Endodermal cell (in vitro differentiated cells): Measurements from ENCODE around the gene CAND1. TPM values are rescaled to one million over a fixed set of nuclear protein-coding genes. Genes with fewer than 3 reads are reported as not detected.

Source experiments
- DNase-seq: peaks from one replicate; pipeline ENCODE4 v3.0.0-alpha.2; 2017
- H3K27ac ChIP-seq: 2 replicates; pipeline ENCODE4 v1.5.1; 2013; ENCODE audit warnings: mild to moderate bottlenecking, low read depth, low read length, moderate library complexity
- H3K27me3 ChIP-seq: 2 replicates; pipeline ENCODE4 v1.6.1; 2013; ENCODE audit warnings: mild to moderate bottlenecking, low read length, moderate library complexity; ENCODE audit not compliant: insufficient read depth, control insufficient read depth, poor library complexity, severe bottlenecking
- H3K36me3 ChIP-seq: 2 replicates; pipeline ENCODE4 v1.7.0; 2013; ENCODE audit warnings: mild to moderate bottlenecking, low read length, moderate library complexity; ENCODE audit not compliant: control insufficient read depth, insufficient read depth
- H3K4me1 ChIP-seq: one replicate; pipeline ENCODE4 v1.7.0; 2013; ENCODE audit warnings: low read length; ENCODE audit not compliant: control insufficient read depth, insufficient read depth
- H3K4me3 ChIP-seq: 2 replicates; pipeline ENCODE4 v1.5.1; 2013; ENCODE audit warnings: mild to moderate bottlenecking, low read length, moderate library complexity
- H3K9ac ChIP-seq: 2 replicates; pipeline ENCODE4 v1.6.1; 2013; ENCODE audit warnings: mild to moderate bottlenecking, low read length, moderate library complexity; ENCODE audit not compliant: poor library complexity, severe bottlenecking; ENCODE audit errors: extremely low read depth
- H3K9me3 ChIP-seq: 2 replicates; pipeline ENCODE4 v1.6.1; 2013; ENCODE audit warnings: mild to moderate bottlenecking, low read length, moderate library complexity; ENCODE audit not compliant: control insufficient read depth
- H3K27ac Mint-ChIP-seq: 2 replicates; pipeline ENCODE4 v1.8.0; 2020; ENCODE audit warnings: mixed read lengths
- H3K27me3 Mint-ChIP-seq: 2 replicates; pipeline ENCODE4 v1.8.0; 2021; ENCODE audit warnings: mild to moderate bottlenecking, mixed read lengths; ENCODE audit not compliant: insufficient read depth
- H3K36me3 Mint-ChIP-seq: 2 replicates; pipeline ENCODE4 v1.8.0; 2020; ENCODE audit warnings: low read depth, mixed read lengths
- H3K4me1 Mint-ChIP-seq: 2 replicates; pipeline ENCODE4 v1.8.0; 2020; ENCODE audit warnings: mixed read lengths
- H3K4me3 Mint-ChIP-seq: 2 replicates; pipeline ENCODE4 v1.8.0; 2020; ENCODE audit warnings: mild to moderate bottlenecking, moderate library complexity, mixed read lengths
- H3K9me3 Mint-ChIP-seq: 2 replicates; pipeline ENCODE4 v1.8.0; 2020; ENCODE audit warnings: mild to moderate bottlenecking, mixed read lengths
- CTCF ChIP-seq: fragments of 200-600 bp; sonication (generic); conservative IDR thresholded peaks from 2 replicates; pipeline ENCODE4 v1.5.0; 2021; ENCODE audit warnings: antibody characterized with exemption, mild to moderate bottlenecking
- WGBS, 2 experiments: methylation state at CpG; one replicate each; pipeline versions ENCODE4 v1.1.5 to v1.1.7; 2013; ENCODE audit warnings: missing lambda C conversion rate in 2 of 2, mixed read lengths in 1 of 2; ENCODE audit not compliant: insufficient coverage in 1 of 2, insufficient read length in 1 of 2; 5-methylcytosine and 5-hydroxymethylcytosine counted together
- total RNA-seq, 2 donors: library from RNA; stranded (reverse); fragmentation: NEBNext Ultra II Directional in 1 of 2; extraction: Animal tissue kit (Norgen Biotek cat#: 25700) in 1 of 2; gene quantifications; 2 replicates in 1 of 2; 3 replicates in 1 of 2; pipeline ENCODE4 v1.2.1, GENCODE V29; 2021

CAND1 gene
- total RNA-seq, 2 donors from 2014 or later: 207 to 259 TPM

GRCh38 chr12:67315661-67316060 is 46.5 kb downstream of the CAND1 start:
- Histone ChIP-seq H3K27me3 (no peaks in the 10 kb centered on the region), H3K4me1 (no peaks in the 10 kb centered on the region), H3K27ac (no peak overlapping the region), H3K4me3 (no peak overlapping the region), H3K36me3 (peaks cover 86% of the 10 kb centered on the region), H3K9ac (no peak overlapping the region), H3K9me3 (no peaks in the 10 kb centered on the region)
- 100% methylated on average over 1 of the region's 1 CpG; no CpG with 5 or more reads in 1 of the 2 experiments for WGBS, 2 experiments
- Mint-ChIP-seq H3K36me3 (peaks cover 74% of the 10 kb centered on the region), H3K4me3 (no peak overlapping the region), H3K27me3 (no peaks in the 10 kb centered on the region), H3K4me1 (peaks cover 6% of the 10 kb centered on the region), H3K27ac (no peak overlapping the region), H3K9me3 (no peaks in the 10 kb centered on the region)
- no peak for TF ChIP-seq CTCF
- DNase-seq: no peak

- H3K4me3 Mint-ChIP-seq: no peak overlapping the region
- DNase-seq: no peak
- H3K27ac ChIP-seq: no peak overlapping the region
- H3K4me1 Mint-ChIP-seq: peaks cover 6% of the 10 kb centered on the region
- no peaks in the 10 kb centered on the region for H3K4me1 ChIP-seq
- no peak overlapping the region for H3K9ac ChIP-seq
- peaks cover 75% of the 10 kb centered on the region for H3K36me3 Mint-ChIP-seq
- H3K27me3 ChIP-seq: no peaks in the 10 kb centered on the region
- H3K9me3 Mint-ChIP-seq: peaks cover 13% of the 10 kb centered on the region
- H3K36me3 ChIP-seq: peaks cover 79% of the 10 kb centered on the region
- H3K27me3 Mint-ChIP-seq: peaks cover under 1% of the 10 kb centered on the region
- 98 to 100% methylated on average over 2 to 3 of the region's 3 CpGs for WGBS, 2 experiments
- TF ChIP-seq CTCF: no peak
- H3K9me3 ChIP-seq: peaks cover under 1% of the 10 kb centered on the region
- H3K27ac Mint-ChIP-seq: no peak overlapping the region
- no peak overlapping the region for H3K4me3 ChIP-seq
Measured at GRCh38 chr12:67318786-67319185, 49.6 kb downstream of the CAND1 start.

GRCh38 chr12:67319936-67320335 is 50.8 kb downstream of the CAND1 start:
- no peak overlapping the region for H3K27ac Mint-ChIP-seq
- H3K9me3 ChIP-seq: peaks cover 6% of the 10 kb centered on the region
- H3K4me1 ChIP-seq: no peaks in the 10 kb centered on the region
- peaks cover 68% of the 10 kb centered on the region for H3K36me3 Mint-ChIP-seq
- 94 to 100% methylated on average over 2 to 4 of the region's 4 CpGs for WGBS, 2 experiments
- no peaks in the 10 kb centered on the region for H3K27me3 ChIP-seq
- H3K27ac ChIP-seq: no peak overlapping the region
- H3K4me3 Mint-ChIP-seq: no peak overlapping the region
- H3K9me3 Mint-ChIP-seq: peaks cover 18% of the 10 kb centered on the region
- H3K4me1 Mint-ChIP-seq: peaks cover 6% of the 10 kb centered on the region
- no peak for TF ChIP-seq CTCF
- H3K9ac ChIP-seq: no peak overlapping the region
- H3K4me3 ChIP-seq: no peak overlapping the region
- peaks cover 2% of the 10 kb centered on the region for H3K27me3 Mint-ChIP-seq
- peaks cover 67% of the 10 kb centered on the region for H3K36me3 ChIP-seq
- DNase-seq: no peak
